Keratinocyte (primary cell): ENCODE measurements around the gene SCCPDH. TPM values are rescaled to one million over a fixed set of nuclear protein-coding genes. Genes with fewer than 3 reads are reported as not detected.

Experiments
- DNase-seq: peaks from one replicate; pipeline ENCODE4 v3.0.0-alpha.2; 2011; ENCODE audit warnings: low read depth, missing footprints, low spot score
- FAIRE-seq: peaks from 2 replicates; lab custom pipeline; 2011; peaks lifted over from hg19 to GRCh38; lab: Jason Lieb, UNC
- H2AFZ ChIP-seq: 2 replicates; pipeline ENCODE4 v1.6.0; 2012; ENCODE audit warnings: low read length, control low read depth, inconsistent platforms; ENCODE audit not compliant: control insufficient read depth
- H3K27ac ChIP-seq: 2 replicates; pipeline ENCODE4 v1.5.1; 2011; ENCODE audit warnings: low read length; ENCODE audit not compliant: control insufficient read depth, insufficient read depth
- H3K27me3 ChIP-seq: 3 replicates; pipeline ENCODE4 v1.6.0; 2011; ENCODE audit warnings: low read length; ENCODE audit not compliant: control insufficient read depth, insufficient read depth; ENCODE audit errors: extremely low read depth
- H3K36me3 ChIP-seq, 2 experiments: 2 replicates in 1 of 2; 3 replicates in 1 of 2; pipeline ENCODE4 v1.5.1; 2011; ENCODE audit warnings: low read length in 2 of 2, mild to moderate bottlenecking in 1 of 2; ENCODE audit not compliant: control insufficient read depth in 2 of 2, insufficient read depth in 2 of 2; ENCODE audit errors: extremely low read depth in 1 of 2
- H3K4me1 ChIP-seq: 3 replicates; pipeline ENCODE4 v1.5.1; 2011; ENCODE audit warnings: low read length; ENCODE audit not compliant: control insufficient read depth, insufficient read depth; ENCODE audit errors: extremely low read depth
- H3K4me2 ChIP-seq: 3 replicates; pipeline ENCODE4 v1.6.0; 2011; ENCODE audit warnings: low read depth, low read length; ENCODE audit not compliant: control insufficient read depth, insufficient read depth; ENCODE audit errors: extremely low read depth
- H3K4me3 ChIP-seq, 3 experiments: fragments of 200-600 bp in 1 of 3; sonication (generic) in 1 of 3; 2 replicates in 2 of 3; 3 replicates in 1 of 3; pipeline ENCODE4 v1.5.1; 2011 to 2016; ENCODE audit warnings: low read length in 3 of 3, mild to moderate bottlenecking in 3 of 3, control low read depth in 2 of 3, inconsistent platforms in 1 of 3, low read depth in 1 of 3, mixed read lengths in 1 of 3, mixed run types in 1 of 3, moderate library complexity in 1 of 3; ENCODE audit not compliant: control insufficient read depth in 2 of 3, insufficient read depth in 2 of 3; ENCODE audit errors: extremely low read depth in 1 of 3
- H3K79me2 ChIP-seq: 2 replicates; pipeline ENCODE4 v1.6.0; 2012; ENCODE audit warnings: low read length; ENCODE audit not compliant: control insufficient read depth, insufficient read depth
- H3K9ac ChIP-seq: 3 replicates; pipeline ENCODE4 v1.6.0; 2011; ENCODE audit warnings: low read length; ENCODE audit not compliant: control insufficient read depth, insufficient read depth; ENCODE audit errors: extremely low read depth
- H3K9me1 ChIP-seq: 3 replicates; pipeline ENCODE4 v1.6.0; 2011; ENCODE audit warnings: low read length; ENCODE audit not compliant: control insufficient read depth, insufficient read depth; ENCODE audit errors: extremely low read depth
- H3K9me3 ChIP-seq: 2 replicates; pipeline ENCODE4 v1.5.1; 2012; ENCODE audit warnings: low read depth, low read length; ENCODE audit not compliant: control insufficient read depth
- H4K20me1 ChIP-seq: 3 replicates; pipeline ENCODE4 v1.6.0; 2011; ENCODE audit warnings: low read length; ENCODE audit not compliant: control insufficient read depth, insufficient read depth; ENCODE audit errors: extremely low read depth
- CTCF ChIP-seq, 3 experiments: IDR thresholded peaks in 1 of 3; conservative IDR thresholded peaks in 1 of 3; optimal IDR thresholded peaks in 1 of 3; 2 replicates in 2 of 3; 3 replicates in 1 of 3; pipeline versions ENCODE3 to v1.5.1; 2011; ENCODE audit warnings: low read length in 3 of 3, mild to moderate bottlenecking in 3 of 3, moderate library complexity in 2 of 3, control low read depth in 1 of 3, inconsistent platforms in 1 of 3; ENCODE audit not compliant: insufficient read depth in 2 of 3; ENCODE audit errors: extremely low read depth in 1 of 3
- EZH2 ChIP-seq: IDR thresholded peaks from one replicate; pipeline ENCODE4 v1.6.1; 2012; ENCODE audit warnings: inconsistent platforms, mild to moderate bottlenecking, low read length, moderate library complexity
- dilution Hi-C: fragments of 300-500 bp; cut with MboI; formaldehyde crosslinking; loops from one replicate; pipeline ENCODE4 v1.7.0; 2020; ENCODE audit warnings: low sequenced_read_pairs; ENCODE audit not compliant: extremely low pct_ligation_motif_present
- polyA plus RNA-seq, 5 experiments: library from polyadenylated mRNA; depleted of rRNA in 3 of 5; stranded (reverse) in 3 of 5; stranded (forward) in 1 of 5; unstranded in 1 of 5; fragments of >200 nt; gene quantifications; 1 replicate in 1 of 5; 2 replicates in 3 of 5; 3 replicates in 1 of 5; pipeline versions ENCODE4 v1.2.1 to v1.2.3, GENCODE V29; 2011 to 2012; ENCODE audit warnings: missing spikeins in 2 of 5, low read depth in 1 of 5, low replicate concordance in 1 of 5

The SCCPDH gene
- polyA plus RNA-seq, 1 donor (not counting 4 experiments of a cell fraction or from before 2014, with no cell fraction given) = 4.3 TPM

GRCh38 chr1:246798107-246798506 lies 73.9 kb downstream of the SCCPDH start:
- no peak overlapping the region for H3K4me3 ChIP-seq
- DNase-seq (no peak), FAIRE-seq (no peak)
- no peaks in the 10 kb centered on the region for H3K36me3 ChIP-seq
- H3K79me2 ChIP-seq = no peaks in the 10 kb centered on the region
- no peak overlapping the region for H3K4me2 ChIP-seq
- TF ChIP-seq EZH2 (no peak), CTCF (optimal IDR thresholded peaks at IDR 0.05 in 1 of 3, IDR thresholded peaks at IDR 0.05 in 1 of 3, conservative IDR thresholded peaks at IDR 0.05 in 1 of 3; ENCODE audit: extremely low read depth in 1 of 3, insufficient read depth in 2 of 3, low read length in 3 of 3) (no peak)
- dilution Hi-C loops = no loop called here
- H3K9me3 ChIP-seq = no peaks in the 10 kb centered on the region
- peaks cover 26% of the 10 kb centered on the region for H3K4me1 ChIP-seq
- H4K20me1 ChIP-seq = no peaks in the 10 kb centered on the region
- H3K27me3 ChIP-seq = no peaks in the 10 kb centered on the region
- no peak overlapping the region for H3K27ac ChIP-seq
- H3K9me1 ChIP-seq = no peaks in the 10 kb centered on the region
- no peak overlapping the region for H3K9ac ChIP-seq
- no peak overlapping the region for H2AFZ ChIP-seq

- H3K27me3 ChIP-seq = no peaks in the 10 kb centered on the region
- H3K9me1 ChIP-seq = no peaks in the 10 kb centered on the region
- dilution Hi-C loops = no loop called here
- FAIRE-seq (no peak), DNase-seq (no peak)
- no peak overlapping the region for H3K9ac ChIP-seq
- no peak overlapping the region for H3K4me3 ChIP-seq
- H3K9me3 ChIP-seq = no peaks in the 10 kb centered on the region
- no peaks in the 10 kb centered on the region for H3K36me3 ChIP-seq
- TF ChIP-seq CTCF (optimal IDR thresholded peaks at IDR 0.05 in 1 of 3, IDR thresholded peaks at IDR 0.05 in 1 of 3, conservative IDR thresholded peaks at IDR 0.05 in 1 of 3; ENCODE audit: extremely low read depth in 1 of 3, insufficient read depth in 2 of 3, low read length in 3 of 3) (no peak), EZH2 (no peak)
- H4K20me1 ChIP-seq = no peaks in the 10 kb centered on the region
- H3K79me2 ChIP-seq = no peaks in the 10 kb centered on the region
- H3K27ac ChIP-seq = no peak overlapping the region
- peaks cover 26% of the 10 kb centered on the region for H3K4me1 ChIP-seq
- H3K4me2 ChIP-seq = no peak overlapping the region
- H2AFZ ChIP-seq = no peak overlapping the region
Measured at GRCh38 chr1:246798606-246799496, 74.6 kb downstream of the SCCPDH start.
